HG03442 (cell line): Measurements from ENCODE around the gene PPP3R1.

ENCODE experiments used
- ATAC-seq: cut with Tn5 transposase; IDR thresholded peaks from one replicate; pipeline ENCODE4 v1.9.1; 2021; ENCODE audit warnings: mild to moderate bottlenecking, moderate library complexity; ENCODE audit not compliant: unreplicated experiment

Gene PPP3R1

GRCh38 chr2:68252400-68253218 lies at the start of gene PPP3R1:
Gene PPP3R1, minus strand, starts transcription at chr2:68252532. Its CDS starts 405 bp downstream, at chr2:68252127.
- peak; percentile 78 for ATAC-seq

GRCh38 chr2:68295516-68295915 lies 43.2 kb upstream of the PPP3R1 start:
- peak; percentile 71 for ATAC-seq

- ATAC-seq, result no peak
Observed at GRCh38 chr2:68294913-68295312, 42.6 kb upstream of the PPP3R1 start.

- ATAC-seq, result no peak
Observed at GRCh38 chr2:68294187-68294586, 41.9 kb upstream of the PPP3R1 start.

GRCh38 chr2:68293755-68294154 lies 41.4 kb upstream of the PPP3R1 start:
- ATAC-seq, result no peak

- ATAC-seq, result no peak
Observed at GRCh38 chr2:68293024-68293423, 40.7 kb upstream of the PPP3R1 start.

GRCh38 chr2:68292108-68292710 lies 39.9 kb upstream of the PPP3R1 start:
- peak; percentile 58 for ATAC-seq

GRCh38 chr2:68291314-68291713 lies 39.0 kb upstream of the PPP3R1 start:
- ATAC-seq, result no peak

- no peak for ATAC-seq
Observed at GRCh38 chr2:68290901-68291300, 38.6 kb upstream of the PPP3R1 start.

- ATAC-seq, result no peak
Observed at GRCh38 chr2:68287580-68288441, 35.5 kb upstream of the PPP3R1 start.

GRCh38 chr2:68284896-68285295 lies 32.6 kb upstream of the PPP3R1 start:
- ATAC-seq, result no peak

- ATAC-seq, result no peak
Observed at GRCh38 chr2:68283419-68283812, 31.1 kb upstream of the PPP3R1 start.

GRCh38 chr2:68282811-68283418 lies 30.6 kb upstream of the PPP3R1 start:
- ATAC-seq, result no peak

- ATAC-seq, result no peak
Observed at GRCh38 chr2:68280796-68281195, 28.5 kb upstream of the PPP3R1 start.

- no peak for ATAC-seq
Observed at GRCh38 chr2:68280348-68280747, 28.0 kb upstream of the PPP3R1 start.

GRCh38 chr2:68279691-68280090 lies 27.4 kb upstream of the PPP3R1 start:
- no peak for ATAC-seq

- ATAC-seq, result no peak
Observed at GRCh38 chr2:68278169-68278568, 25.8 kb upstream of the PPP3R1 start.

- no peak for ATAC-seq
Observed at GRCh38 chr2:68274022-68274421, 21.7 kb upstream of the PPP3R1 start.

GRCh38 chr2:68272246-68272994 lies 20.1 kb upstream of the PPP3R1 start:
- ATAC-seq, result no peak

- no peak for ATAC-seq
Observed at GRCh38 chr2:68266655-68267054, 14.3 kb upstream of the PPP3R1 start.
